Right atrium auricular region (tissue), 2 donors: ENCODE measurements around the gene LIX1L. TPM values are rescaled to one million over a fixed set of nuclear protein-coding genes. Genes with fewer than 3 reads are reported as not detected.

ENCODE experiments used
- DNase-seq: peaks from one replicate; pipeline ENCODE4 v3.0.0-alpha.2; 2019; ENCODE audit warnings: low spot score
- H3K27ac ChIP-seq, 2 donors: fragments of 200-600 bp; sonication (generic); 1 replicate in 1 of 2; 2 replicates in 1 of 2; pipeline ENCODE4 v1.5.1; 2016 to 2019
- H3K27me3 ChIP-seq, 2 donors: fragments of 200-600 bp; sonication (generic); one replicate each; pipeline versions ENCODE4 v1.5.1 to v1.6.0; 2017 to 2019
- H3K36me3 ChIP-seq: fragments of 200-600 bp; sonication (generic); one replicate; pipeline ENCODE4 v1.5.1; 2016
- H3K4me1 ChIP-seq, 2 donors: fragments of 200-600 bp; sonication (generic); one replicate each; pipeline versions ENCODE4 v1.5.1 to v1.6.0; 2017 to 2019
- H3K4me3 ChIP-seq, 2 donors: fragments of 200-600 bp; sonication (generic); 1 replicate in 1 of 2; 2 replicates in 1 of 2; pipeline ENCODE4 v1.5.1; 2017 to 2019; ENCODE audit warnings: mild to moderate bottlenecking in 1 of 2, moderate library complexity in 1 of 2
- H3K9me3 ChIP-seq, 2 donors: fragments of 200-600 bp; sonication (generic); one replicate each; pipeline ENCODE4 v1.5.1; 2019
- CTCF ChIP-seq, 2 donors: fragments of 200-600 bp; sonication (generic); IDR thresholded peaks; one replicate each; pipeline ENCODE4 v1.5.1; 2019; ENCODE audit warnings: antibody characterized with exemption in 2 of 2
- total RNA-seq, 2 donors: library from RNA; depleted of rRNA; stranded (reverse); fragments of >200 nt; gene quantifications; one replicate each; pipeline ENCODE4 v1.1.0, GENCODE V29; 2016

The LIX1L gene
- total RNA-seq, 2 donors from 2014 or later = 26.6 to 36.6 TPM

GRCh38 chr1:145972580-145972979 is 14.8 kb upstream of the LIX1L start:
- no peaks in the 10 kb centered on the region for H3K36me3 ChIP-seq
- H3K4me3 ChIP-seq = no peak overlapping the region
- no peak overlapping the region for H3K27ac ChIP-seq
- H3K4me1 ChIP-seq = peaks cover 0 to 5% of the 10 kb centered on the region in 2 donors
- DNase-seq = no peak
- H3K27me3 ChIP-seq = no peaks in the 10 kb centered on the region
- no peak for TF ChIP-seq CTCF (IDR thresholded peaks at IDR 0.05)
- H3K9me3 ChIP-seq = no peaks in the 10 kb centered on the region

- H3K9me3 ChIP-seq = no peaks in the 10 kb centered on the region
- H3K4me1 ChIP-seq = peaks cover 0 to 18% of the 10 kb centered on the region in 2 donors
- H3K27ac ChIP-seq = no peak overlapping the region
- H3K27me3 ChIP-seq = no peaks in the 10 kb centered on the region
- peak; percentile 9 for DNase-seq
- no peak overlapping the region for H3K4me3 ChIP-seq
- no peaks in the 10 kb centered on the region for H3K36me3 ChIP-seq
- TF ChIP-seq CTCF (IDR thresholded peaks at IDR 0.05) = no peak
Observed at GRCh38 chr1:145967288-145967687, 9.5 kb upstream of the LIX1L start.

- Histone ChIP-seq H3K4me3 (peak overlapping the region; percentile 65 to 74), H3K9me3 (no peaks in the 10 kb centered on the region), H3K27me3 (no peaks in the 10 kb centered on the region), H3K27ac (peak overlapping the region; percentile 93), H3K36me3 (no peaks in the 10 kb centered on the region), H3K4me1 (peaks cover 0 to 33% of the 10 kb centered on the region in 2 donors)
- TF ChIP-seq CTCF (IDR thresholded peaks at IDR 0.05) = no peak
- no peak for DNase-seq
Observed at GRCh38 chr1:145965119-145965744, 7.4 kb upstream of the LIX1L start.

GRCh38 chr1:145964328-145965118 is 6.7 kb upstream of the LIX1L start, which contains the start of the genes ANKRD34A and POLR3GL:
TSS of gene ANKRD34A (minus strand) at chr1:145964575. CDS start at chr1:145961759, 2,816 bp downstream.
TSS of gene POLR3GL (plus strand) at chr1:145964690. CDS start at chr1:145974866, 10,176 bp downstream.
- peak; percentile 97 for DNase-seq
- Histone ChIP-seq H3K27me3 (no peaks in the 10 kb centered on the region), H3K4me3 (peak within 1 kb of the TSS; percentile 65 to 74), H3K4me1 (peaks cover 0 to 40% of the 10 kb centered on the region in 2 donors), H3K36me3 (no peaks in the 10 kb centered on the region), H3K9me3 (no peaks in the 10 kb centered on the region), H3K27ac (peak within 1 kb of the TSS; percentile 93)
- TF ChIP-seq CTCF (IDR thresholded peaks at IDR 0.05) = peak in 1 of 2 donors; percentile 13

- TF ChIP-seq CTCF (IDR thresholded peaks at IDR 0.05) = no peak
Observed at GRCh38 chr1:145963265-145964019, 5.6 kb upstream of the LIX1L start.

More at GRCh38 chr1:145963265-145964019, 5.6 kb upstream of the LIX1L start:
- no peaks in the 10 kb centered on the region for H3K9me3 ChIP-seq
- H3K36me3 ChIP-seq = no peaks in the 10 kb centered on the region
- H3K27me3 ChIP-seq = no peaks in the 10 kb centered on the region
- DNase-seq = peak; percentile 18
- peaks cover 0 to 42% of the 10 kb centered on the region in 2 donors for H3K4me1 ChIP-seq
- H3K4me3 ChIP-seq = peak overlapping the region; percentile 65 to 74
- peak overlapping the region; percentile 93 for H3K27ac ChIP-seq
